ENCODE data around the gene CDK8. TPM values are rescaled to one million over a fixed set of nuclear protein-coding genes. Genes with fewer than 3 reads are reported as not detected.

Gene CDK8
- total and polyA plus RNA-seq, 9 of the 15 experiments (the other 6 are each of a cell fraction or from before 2014, with no cell fraction given), result 11.3 to 33.7 (median 20.3) TPM

GRCh38 chr13:26253787-26254582 is at the start of gene CDK8 (continued):
- TF ChIP-seq TEAD1 (CRISPR knock-in tag; IDR thresholded peaks at IDR 0.05), result no peak
- TF ChIP-seq RBM17 (IDR thresholded peaks at IDR 0.05; ENCODE audit: borderline replicate concordance, low read depth, low read length), result no peak
- TF ChIP-seq, protein P1, sequence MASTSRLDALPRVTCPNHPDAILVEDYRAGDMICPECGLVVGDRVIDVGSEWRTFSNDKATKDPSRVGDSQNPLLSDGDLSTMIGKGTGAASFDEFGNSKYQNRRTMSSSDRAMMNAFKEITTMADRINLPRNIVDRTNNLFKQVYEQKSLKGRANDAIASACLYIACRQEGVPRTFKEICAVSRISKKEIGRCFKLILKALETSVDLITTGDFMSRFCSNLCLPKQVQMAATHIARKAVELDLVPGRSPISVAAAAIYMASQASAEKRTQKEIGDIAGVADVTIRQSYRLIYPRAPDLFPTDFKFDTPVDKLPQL (IDR thresholded peaks at IDR 0.05; ENCODE audit: extremely low read depth, insufficient read length), result no peak
- TF ChIP-seq ZNF766 (CRISPR knock-in tag; conservative IDR thresholded peaks at IDR 0.05), result peak; percentile 51; the same call in 1 of the 2 replicates
- no peak; the same call in 1 of the 2 replicates for TF ChIP-seq GABPB1 (CRISPR knock-in tag; IDR thresholded peaks at IDR 0.05)
- TF ChIP-seq BMI1 (IDR thresholded peaks at IDR 0.05; ENCODE audit: low read length), result no peak
- TF ChIP-seq, protein P2, sequence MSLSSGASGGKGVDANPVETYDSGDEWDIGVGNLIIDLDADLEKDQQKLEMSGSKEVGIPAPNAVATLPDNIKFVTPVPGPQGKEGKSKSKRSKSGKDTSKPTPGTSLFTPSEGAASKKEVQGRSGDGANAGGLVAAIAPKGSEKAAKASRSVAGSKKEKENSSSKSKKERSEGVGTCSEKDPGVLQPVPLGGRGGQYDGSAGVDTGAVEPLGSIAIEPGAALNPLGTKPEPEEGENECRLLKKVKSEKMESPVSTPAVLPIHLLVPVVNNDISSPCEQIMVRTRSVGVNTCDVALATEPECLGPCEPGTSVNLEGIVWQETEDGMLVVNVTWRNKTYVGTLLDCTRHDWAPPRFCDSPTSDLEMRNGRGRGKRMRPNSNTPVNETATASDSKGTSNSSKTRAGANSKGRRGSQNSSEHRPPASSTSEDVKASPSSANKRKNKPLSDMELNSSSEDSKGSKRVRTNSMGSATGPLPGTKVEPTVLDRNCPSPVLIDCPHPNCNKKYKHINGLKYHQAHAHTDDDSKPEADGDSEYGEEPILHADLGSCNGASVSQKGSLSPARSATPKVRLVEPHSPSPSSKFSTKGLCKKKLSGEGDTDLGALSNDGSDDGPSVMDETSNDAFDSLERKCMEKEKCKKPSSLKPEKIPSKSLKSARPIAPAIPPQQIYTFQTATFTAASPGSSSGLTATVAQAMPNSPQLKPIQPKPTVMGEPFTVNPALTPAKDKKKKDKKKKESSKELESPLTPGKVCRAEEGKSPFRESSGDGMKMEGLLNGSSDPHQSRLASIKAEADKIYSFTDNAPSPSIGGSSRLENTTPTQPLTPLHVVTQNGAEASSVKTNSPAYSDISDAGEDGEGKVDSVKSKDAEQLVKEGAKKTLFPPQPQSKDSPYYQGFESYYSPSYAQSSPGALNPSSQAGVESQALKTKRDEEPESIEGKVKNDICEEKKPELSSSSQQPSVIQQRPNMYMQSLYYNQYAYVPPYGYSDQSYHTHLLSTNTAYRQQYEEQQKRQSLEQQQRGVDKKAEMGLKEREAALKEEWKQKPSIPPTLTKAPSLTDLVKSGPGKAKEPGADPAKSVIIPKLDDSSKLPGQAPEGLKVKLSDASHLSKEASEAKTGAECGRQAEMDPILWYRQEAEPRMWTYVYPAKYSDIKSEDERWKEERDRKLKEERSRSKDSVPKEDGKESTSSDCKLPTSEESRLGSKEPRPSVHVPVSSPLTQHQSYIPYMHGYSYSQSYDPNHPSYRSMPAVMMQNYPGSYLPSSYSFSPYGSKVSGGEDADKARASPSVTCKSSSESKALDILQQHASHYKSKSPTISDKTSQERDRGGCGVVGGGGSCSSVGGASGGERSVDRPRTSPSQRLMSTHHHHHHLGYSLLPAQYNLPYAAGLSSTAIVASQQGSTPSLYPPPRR (CRISPR knock-in tag; IDR thresholded peaks at IDR 0.05; ENCODE audit: borderline replicate concordance), result no peak
- no peak for TF ChIP-seq ZNF76 (CRISPR knock-in tag; IDR thresholded peaks at IDR 0.05; ENCODE audit: borderline replicate concordance)
- peak; percentile 55; the same call in 1 of the 2 replicates for TF ChIP-seq MYC (IDR thresholded peaks at IDR 0.05; ENCODE audit: low read depth, low read length)
- no peak for TF ChIP-seq MYC (CRISPR knock-in tag; IDR thresholded peaks at IDR 0.05; ENCODE audit: borderline replicate concordance, low read depth)
- TF ChIP-seq NONO (IDR thresholded peaks at IDR 0.05; ENCODE audit: low read depth in 2 of 2, low read length in 1 of 2), result no peak
- TF ChIP-seq ZNF239 (CRISPR knock-in tag; IDR thresholded peaks at IDR 0.05), result no peak
- TF ChIP-seq CEBPB (tag; IDR thresholded peaks at IDR 0.05), result no peak
- no peak for TF ChIP-seq PTRF (tag; IDR thresholded peaks at IDR 0.05)
- TF ChIP-seq NR2C2 (CRISPR knock-in tag; IDR thresholded peaks at IDR 0.05), result no peak
- TF ChIP-seq NR2C2 (tag; IDR thresholded peaks at IDR 0.05), result peak; percentile 77
- no peak for TF ChIP-seq SIN3B (IDR thresholded peaks at IDR 0.05; ENCODE audit: low read depth)
- TF ChIP-seq, protein P3, sequence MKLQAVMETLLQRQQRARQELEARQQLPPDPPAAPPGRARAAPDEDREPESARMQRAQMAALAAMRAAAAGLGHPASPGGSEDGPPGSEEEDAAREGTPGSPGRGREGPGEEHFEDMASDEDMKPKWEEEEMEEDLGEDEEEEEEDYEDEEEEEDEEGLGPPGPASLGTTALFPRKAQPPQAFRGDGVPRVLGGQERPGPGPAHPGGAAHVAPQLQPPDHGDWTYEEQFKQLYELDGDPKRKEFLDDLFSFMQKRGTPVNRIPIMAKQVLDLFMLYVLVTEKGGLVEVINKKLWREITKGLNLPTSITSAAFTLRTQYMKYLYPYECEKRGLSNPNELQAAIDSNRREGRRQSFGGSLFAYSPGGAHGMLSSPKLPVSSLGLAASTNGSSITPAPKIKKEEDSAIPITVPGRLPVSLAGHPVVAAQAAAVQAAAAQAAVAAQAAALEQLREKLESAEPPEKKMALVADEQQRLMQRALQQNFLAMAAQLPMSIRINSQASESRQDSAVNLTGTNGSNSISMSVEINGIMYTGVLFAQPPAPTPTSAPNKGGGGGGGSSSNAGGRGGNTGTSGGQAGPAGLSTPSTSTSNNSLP (IDR thresholded peaks at IDR 0.05; ENCODE audit: borderline replicate concordance, low read depth, low read length), result no peak
- TF ChIP-seq RBBP5 (IDR thresholded peaks at IDR 0.05; ENCODE audit: borderline replicate concordance, insufficient read depth, low read length, poor library complexity, severe bottlenecking), result peak; percentile 88

All from K562 (cell line).